Islet precursor cell (in vitro differentiated cells): ENCODE results near the gene ACCSL.

Source experiments
- DNase-seq: peaks from one replicate; pipeline ENCODE4 v3.0.0-alpha.2; 2018

ACCSL gene

GRCh38 chr11:44018829-44019228 is 29.0 kb upstream of the ACCSL start:
- DNase-seq, result no peak

DNA sequence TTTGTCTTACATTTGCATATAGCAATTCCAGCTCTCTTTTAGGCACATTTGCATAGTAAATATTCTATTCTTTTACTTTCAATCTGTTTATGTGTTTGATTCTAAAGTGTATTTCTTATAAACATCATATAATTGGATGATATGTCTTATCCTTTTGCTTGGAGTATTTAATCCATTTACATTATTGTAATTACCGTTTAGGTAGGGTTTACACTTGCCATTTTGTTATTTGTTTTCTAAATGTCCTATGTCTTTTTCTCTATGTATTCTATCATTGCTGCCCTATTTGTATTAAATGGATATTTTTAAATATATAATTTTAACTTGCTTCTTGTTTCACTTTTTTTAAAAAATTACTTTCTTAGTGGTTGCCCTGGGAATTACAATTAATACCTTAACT is 22.8 kb upstream of the ACCSL start:
- DNase-seq, result no peak

GRCh38 chr11:44025727-44026126 is 22.1 kb upstream of the ACCSL start:
- no peak for DNase-seq

DNA sequence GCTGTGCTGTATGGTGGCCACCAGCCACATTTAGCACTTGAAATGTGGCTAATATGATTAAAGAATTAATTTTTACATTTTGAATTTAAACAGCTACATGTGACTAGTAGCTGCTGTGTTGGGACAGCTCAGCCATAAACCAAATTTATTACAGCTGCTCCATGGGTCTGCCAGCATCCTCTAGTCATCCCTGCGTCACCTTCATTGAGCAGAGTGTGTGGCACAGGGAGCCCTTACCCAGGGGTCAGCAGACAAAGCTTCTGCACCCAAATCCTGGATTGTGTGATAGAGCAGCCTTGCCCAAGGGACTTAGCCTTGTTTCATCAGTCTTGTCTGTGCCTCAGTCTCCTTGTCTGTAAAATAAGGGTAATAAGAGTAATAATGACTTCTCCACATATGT is 19.4 kb upstream of the ACCSL start:
- no peak for DNase-seq

DNA sequence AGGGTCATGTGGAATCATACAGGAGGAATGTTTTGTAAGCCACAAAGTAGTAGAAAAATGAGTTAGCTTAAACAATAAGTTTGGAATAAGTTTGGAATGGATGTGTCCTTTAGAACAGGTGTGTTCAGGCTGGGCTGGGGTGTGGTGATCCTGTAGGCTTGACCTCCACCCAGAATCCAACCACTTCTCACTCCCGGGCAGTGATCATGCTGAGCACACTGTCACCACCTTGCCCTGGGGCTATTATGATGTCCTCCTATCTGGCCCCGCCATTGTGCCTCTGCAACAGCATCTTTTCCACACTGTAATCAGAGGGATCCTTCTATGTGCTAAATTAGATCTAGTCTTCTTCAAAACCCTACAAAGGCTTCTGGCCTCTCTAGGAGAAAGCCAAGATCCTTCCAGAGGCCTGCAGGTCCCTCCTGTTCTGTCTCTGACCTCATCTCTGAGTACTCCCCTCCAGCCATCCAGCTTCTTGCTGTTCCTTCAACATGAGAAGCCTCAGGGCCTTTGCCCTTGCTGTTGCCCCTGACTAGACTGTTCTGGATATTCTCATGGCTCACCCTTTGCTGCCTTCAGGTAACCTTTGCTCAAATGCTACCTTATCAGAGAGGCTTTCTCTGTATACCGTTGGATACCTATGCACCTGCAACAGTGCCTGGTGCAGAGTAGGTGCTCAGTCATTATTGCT is 18.8 kb upstream of the ACCSL start:
- no peak for DNase-seq

- no peak for DNase-seq
Observed at GRCh38 chr11:44029507-44029845, 18.3 kb upstream of the ACCSL start.

DNA sequence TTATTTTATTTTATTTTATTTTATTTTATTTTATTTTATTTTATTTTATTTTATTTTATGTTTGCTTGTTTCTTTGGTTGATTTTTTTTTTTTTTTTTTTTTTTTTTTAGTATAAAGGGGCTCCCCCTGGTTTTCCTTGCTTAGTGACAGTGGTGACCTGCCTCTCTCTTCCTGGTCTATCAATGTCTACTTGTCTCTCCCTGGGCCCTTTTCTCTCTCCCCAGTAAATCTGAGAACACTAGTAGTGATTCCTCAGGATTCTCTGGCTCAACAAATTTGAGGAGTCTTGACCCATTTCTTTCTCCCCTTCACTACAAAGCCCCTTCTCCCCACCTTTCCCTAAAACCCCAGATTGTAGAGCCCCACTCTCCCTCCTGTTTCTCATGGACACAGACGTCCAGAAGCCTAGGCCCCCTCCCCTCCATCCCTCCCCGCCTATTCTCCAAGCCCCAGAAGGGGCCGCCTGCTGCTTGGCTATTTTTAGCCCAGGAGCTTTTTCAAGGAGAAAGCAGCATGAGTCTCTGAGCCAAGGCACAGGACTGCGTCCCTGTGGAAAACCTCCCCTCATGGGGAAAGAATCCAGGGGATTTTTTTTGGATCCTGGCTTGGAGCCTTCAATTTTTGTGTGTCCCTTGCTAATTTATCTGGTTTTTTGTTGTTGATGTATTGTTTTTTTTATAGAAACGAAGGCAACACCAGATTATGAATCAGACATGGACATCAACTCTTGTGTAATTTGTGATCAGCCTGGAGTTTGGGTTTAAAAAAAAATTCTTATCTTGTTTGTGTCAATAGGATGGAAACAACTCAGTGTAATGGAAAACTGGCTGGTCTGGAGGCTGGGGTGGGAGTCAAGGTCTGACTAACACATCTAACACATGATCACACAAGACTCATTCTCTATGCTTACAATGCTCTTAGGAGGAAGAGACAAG is 17.5 kb upstream of the ACCSL start:
- DNase-seq, result peak; percentile 68

DNA sequence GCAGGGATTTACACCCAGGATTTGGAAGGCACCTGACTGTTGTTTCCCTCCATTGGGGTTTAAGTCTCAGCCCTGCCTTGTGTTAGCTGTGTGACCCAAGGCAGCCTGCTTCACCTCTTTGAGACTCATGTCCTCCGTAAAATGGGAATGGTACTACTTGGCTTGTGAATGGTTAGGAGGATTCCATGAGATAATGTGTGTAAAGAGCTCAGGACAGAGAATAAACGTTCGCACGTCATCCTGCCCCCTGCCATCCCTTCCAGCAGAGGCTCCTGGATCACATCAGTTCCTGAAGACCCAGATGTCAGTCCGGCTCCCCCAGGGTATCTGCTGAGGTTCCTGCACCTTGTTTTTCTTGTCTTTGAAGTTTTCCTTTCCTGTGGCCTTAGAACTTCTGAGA is 16.8 kb upstream of the ACCSL start:
- DNase-seq, result no peak

DNA sequence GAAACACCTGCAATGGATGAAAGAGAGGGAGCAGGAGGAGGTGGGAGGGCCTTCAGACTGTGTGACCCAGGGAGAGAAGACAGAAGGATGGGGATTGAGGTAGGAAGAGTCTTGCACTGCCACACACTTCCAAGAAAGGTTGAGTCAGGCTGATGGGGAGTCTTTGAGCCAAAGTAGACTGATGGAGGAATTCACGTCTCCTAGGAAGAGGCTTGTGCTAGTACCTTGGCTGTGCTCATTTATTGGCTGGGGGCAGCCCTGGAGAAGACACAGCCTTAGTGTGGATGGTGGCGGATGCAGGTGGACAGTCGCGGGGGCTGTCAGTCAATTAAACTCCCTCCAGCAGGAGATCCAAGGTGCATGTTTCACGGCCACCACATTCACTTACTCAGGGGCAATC is 16.2 kb upstream of the ACCSL start:
- no peak for DNase-seq

DNA sequence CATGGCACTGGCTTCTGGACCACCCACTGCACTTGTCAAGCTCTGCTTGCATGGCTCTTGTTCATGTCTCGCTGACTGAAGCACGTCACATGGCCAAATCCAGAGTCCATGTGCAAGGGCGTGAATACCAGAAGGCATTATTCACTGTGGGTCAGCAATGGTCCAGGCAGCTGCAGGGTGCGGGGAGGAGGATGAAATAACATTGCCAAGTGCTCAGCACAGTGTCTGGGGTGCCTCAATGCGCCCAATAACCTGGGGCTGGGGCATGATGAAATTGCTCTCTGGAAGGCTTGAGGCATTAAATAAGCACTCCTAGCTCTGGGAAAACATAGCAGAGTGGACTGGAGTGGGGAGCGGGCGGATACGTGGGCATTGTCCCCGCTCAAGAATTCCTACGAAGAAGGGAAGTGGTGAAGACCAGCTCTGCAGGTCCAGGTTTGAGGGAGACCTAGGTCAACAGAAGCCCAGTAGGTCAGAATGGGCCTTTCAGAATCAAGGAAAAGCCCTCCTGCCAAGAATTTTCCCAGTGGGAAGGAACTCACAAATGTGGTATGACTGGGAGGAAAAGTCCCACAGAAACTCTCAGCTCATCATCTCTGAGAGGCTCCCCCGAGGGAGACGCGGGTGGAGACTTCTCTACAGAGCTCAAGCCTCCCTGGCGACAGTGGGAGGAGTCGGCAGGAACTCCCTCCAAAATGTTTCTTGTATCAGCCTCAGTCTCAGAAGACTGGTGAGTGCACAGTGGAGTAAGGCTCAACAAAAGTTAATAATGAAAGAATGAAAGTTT is 15.3 kb upstream of the ACCSL start:
- no peak for DNase-seq

DNA sequence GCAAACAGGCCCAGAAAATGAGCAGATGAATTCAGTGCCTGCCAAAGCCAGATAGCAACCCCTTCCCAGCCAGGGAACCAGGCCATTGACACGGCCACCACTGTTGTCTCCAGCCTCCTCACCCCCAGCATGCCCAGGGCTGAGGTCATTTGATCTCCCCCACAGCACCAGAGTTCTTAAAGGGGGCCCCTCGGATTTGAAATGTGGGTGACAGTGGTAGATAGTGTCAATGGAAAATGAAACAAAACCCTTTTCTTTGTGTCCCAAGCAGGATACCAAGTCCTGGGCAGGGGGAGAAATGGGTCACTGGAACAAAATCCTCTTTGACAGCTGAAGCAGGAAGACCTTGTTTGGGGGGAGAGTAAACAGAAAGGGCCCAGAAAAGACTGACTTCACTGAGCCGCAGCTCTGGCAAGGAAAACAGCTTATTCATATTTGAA is 14.3 kb upstream of the ACCSL start:
- DNase-seq, result no peak

DNA sequence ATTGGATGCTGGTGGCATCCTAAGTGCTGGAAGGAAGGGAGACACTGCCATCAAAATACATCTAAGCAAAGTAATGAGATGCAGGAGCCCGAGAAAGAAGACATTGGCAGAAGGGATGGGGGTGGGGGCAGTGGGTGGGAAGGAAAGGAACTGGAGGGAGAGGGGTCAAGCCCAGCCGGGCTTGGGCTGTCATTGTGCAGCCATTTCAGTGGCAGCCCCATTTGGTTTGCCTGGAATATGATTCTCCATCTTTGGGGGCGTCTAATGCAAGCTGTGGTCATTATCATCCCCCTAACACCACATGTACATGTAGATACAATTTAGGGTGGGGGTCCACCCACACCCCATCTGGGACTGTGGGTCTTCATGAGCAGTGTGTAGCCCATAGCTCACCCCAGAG is 13.9 kb upstream of the ACCSL start:
- DNase-seq, result no peak

DNA sequence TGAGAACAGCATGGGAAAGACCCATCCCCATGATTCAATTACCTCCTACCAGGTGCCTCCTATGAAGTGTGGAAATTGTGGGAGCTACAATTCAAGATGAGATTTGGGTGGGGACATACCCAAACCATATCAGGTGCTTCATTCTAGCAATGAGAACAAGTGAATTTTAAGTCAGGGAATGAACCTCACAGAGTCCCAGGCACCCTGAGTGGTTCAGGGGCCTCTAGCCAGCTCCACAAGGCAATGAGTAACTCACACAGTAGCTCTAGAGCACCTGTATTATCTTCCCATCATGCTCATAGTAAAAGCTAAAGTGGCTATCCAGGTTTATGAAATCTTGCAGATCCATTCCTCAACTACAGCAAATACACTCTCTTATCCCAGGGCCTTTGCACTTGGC is 13.1 kb upstream of the ACCSL start:
- DNase-seq, result no peak

- peak; percentile 93 for DNase-seq
Observed at GRCh38 chr11:44036811-44037657, 10.7 kb upstream of the ACCSL start.

DNA sequence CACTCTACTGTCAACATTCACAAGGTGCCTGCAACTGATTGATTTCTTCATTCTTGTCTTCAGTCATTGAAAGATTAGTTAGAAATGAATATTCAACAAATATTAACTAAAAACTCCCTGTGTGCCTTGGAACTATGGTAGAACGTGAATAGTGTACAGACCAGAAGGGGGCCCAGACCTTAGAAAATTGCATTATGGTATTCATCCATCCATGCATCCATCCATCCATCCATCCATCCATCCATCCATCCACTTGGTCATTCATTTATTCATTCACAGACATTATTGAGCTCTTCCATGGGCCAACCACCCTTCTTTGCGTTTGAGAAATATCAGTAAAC is 10.2 kb upstream of the ACCSL start:
- no peak for DNase-seq

DNA sequence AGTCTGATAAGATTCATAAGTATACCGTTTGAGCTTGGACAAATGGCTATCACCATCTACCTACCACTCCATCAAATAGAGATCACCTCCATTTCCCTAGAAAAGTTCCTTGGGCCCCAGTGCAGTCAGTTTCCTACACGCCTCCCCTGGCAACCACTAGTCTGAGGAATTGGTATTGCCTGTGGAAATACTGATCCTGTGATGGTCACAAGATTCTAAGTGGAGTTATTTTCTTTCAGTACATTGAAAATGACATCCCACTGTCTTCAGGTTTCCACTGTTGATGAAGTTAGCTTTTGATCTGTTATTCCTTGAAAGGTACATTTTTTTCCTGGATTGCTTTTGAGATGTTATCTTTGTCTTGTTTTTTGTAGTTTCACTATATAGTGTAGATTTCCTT is 4.6 kb upstream of the ACCSL start:
- no peak for DNase-seq

- no peak for DNase-seq
Observed at GRCh38 chr11:44046182-44046581, 1.6 kb upstream of the ACCSL start.

DNA sequence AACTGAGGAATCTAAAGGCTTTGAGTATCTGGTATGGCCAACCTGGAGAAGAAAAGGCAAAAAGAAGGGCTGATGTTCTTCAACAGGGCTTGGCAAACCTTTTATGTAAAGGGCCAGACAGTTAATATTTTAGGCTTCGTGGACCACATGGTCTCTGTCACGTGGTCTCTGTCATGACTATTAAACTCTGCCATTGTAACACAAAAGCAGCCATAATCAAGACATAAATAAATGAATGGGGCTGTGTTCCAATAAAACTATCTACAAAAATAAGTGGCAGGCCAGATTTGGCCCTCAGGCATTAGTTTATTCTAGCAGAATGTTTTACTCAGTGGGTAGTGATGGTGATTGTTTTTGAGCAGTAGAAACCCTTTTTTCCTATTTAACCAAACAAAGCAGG is 483 bp upstream of the ACCSL start:
- DNase-seq, result no peak

DNA sequence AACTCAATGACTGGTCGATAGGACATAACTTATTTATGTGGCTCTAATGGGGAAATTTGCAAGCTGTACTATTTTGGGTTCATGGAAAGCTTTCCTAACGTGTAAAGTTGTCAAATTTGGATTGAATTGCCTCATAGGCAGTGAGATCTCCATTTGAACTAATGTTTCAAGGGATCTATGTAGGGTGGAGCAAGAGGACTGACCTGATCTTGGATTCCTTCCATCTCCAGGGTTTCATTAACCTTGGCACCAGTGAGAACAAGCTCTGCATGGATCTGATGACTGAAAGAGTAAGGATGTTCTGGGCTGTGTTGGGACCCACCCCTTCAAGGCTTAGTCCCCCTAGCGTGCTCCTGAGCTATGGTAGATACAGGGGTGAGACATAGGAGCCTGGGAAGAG is 2.1 kb downstream of the ACCSL start:
- DNase-seq, result no peak

DNA sequence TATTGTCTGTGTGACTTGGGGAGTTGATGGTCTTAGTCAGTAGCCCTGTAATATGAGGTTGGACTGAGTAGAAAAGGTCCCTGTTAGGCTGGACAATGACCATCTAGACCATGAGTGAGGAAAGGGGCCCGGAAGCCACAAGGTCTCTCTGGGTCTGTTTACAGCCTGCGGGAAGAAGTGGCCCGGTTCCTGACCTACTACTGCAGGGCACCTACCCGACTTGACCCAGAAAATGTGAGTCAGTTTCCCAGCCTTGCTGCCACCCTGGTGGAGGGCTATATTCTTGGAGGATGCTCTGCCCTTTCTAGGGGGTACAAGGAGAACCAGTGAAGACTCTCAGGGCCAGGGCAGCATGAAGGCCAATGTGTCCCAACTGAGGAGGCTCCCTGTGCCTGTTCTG is 3.4 kb downstream of the ACCSL start:
- peak; percentile 22 for DNase-seq

- DNase-seq, result peak; percentile 9
Observed at GRCh38 chr11:44057340-44057739, 9.6 kb downstream of the ACCSL start.

DNA sequence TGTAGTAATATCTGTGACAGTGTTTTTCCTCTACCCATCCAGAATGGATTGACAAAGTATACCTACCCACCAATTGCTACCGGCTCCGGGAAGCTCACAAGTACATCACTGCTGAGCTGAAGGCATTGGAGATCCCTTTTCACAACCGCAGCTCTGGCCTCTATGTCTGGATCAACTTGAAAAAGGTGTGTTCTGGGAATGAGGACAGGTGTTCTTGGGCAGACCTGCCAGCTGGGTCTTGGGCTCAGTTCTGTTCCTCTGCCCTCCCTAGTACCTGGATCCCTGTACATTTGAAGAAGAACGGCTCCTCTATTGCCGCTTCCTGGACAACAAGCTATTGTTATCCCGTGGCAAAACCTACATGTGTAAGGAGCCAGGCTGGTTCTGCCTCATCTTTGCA is 10.5 kb downstream of the ACCSL start:
- DNase-seq, result peak; percentile 23

- peak; percentile 50 for DNase-seq
Observed at GRCh38 chr11:44065161-44065661, 17.4 kb downstream of the ACCSL start.
